ENCODE measurements around the gene PDILT. TPM values are rescaled to one million over a fixed set of nuclear protein-coding genes. Genes with fewer than 3 reads are reported as not detected.
"Not testable (repeated sequence)": the region's sequence is repeated elsewhere in the genome, so short reads cannot be mapped to it uniquely, and the experiment has no call there.

The PDILT gene
- total and polyA plus RNA-seq, 12 donors, result not detected

- no peak for TF ChIP-seq POLR2A (IDR thresholded peaks at IDR 0.05)
- no peak for TF ChIP-seq CTCF (IDR thresholded peaks at IDR 0.05)
- no peaks in the 10 kb centered on the region for H3K4me1 ChIP-seq (replicated peaks in 1 of 2)
- no peak for DNase-seq
- 72 to 80% (median 75%) methylated on average over 5 to 9 of the region's 9 CpGs for WGBS, 4 donors
- intact Hi-C loops (cut with DNase I), result no loop called here
- no peak overlapping the region for H3K4me3 ChIP-seq
- no peaks in the 10 kb centered on the region for H3K36me3 ChIP-seq (replicated peaks in 1 of 2)
- peaks cover 5% of the 10 kb centered on the region for H3K27me3 ChIP-seq
- H3K27ac ChIP-seq, result no peak overlapping the region
- no peaks in the 10 kb centered on the region for H3K9me3 ChIP-seq (replicated peaks in 1 of 3)
Measured at GRCh38 chr16:20323591-20324117, 80.9 kb downstream of the PDILT start.

GRCh38 chr16:20322696-20323095 is 81.8 kb downstream of the PDILT start:
- no peak overlapping the region for H3K27ac ChIP-seq
- H3K27me3 ChIP-seq, result peaks cover 5% of the 10 kb centered on the region
- 63 to 86% (median 82%) methylated on average over 4 of the region's 4 CpGs for WGBS, 4 donors
- H3K4me1 ChIP-seq (replicated peaks in 1 of 2), result no peaks in the 10 kb centered on the region
- no peak for DNase-seq
- H3K9me3 ChIP-seq (replicated peaks in 1 of 3), result no peaks in the 10 kb centered on the region
- H3K36me3 ChIP-seq (replicated peaks in 1 of 2), result no peaks in the 10 kb centered on the region
- intact Hi-C loops (cut with DNase I), result no loop called here
- no peak overlapping the region for H3K4me3 ChIP-seq
- no peak for TF ChIP-seq POLR2A (IDR thresholded peaks at IDR 0.05)

GRCh38 chr16:20321671-20322070 is 82.9 kb downstream of the PDILT start:
- Histone ChIP-seq H3K27ac (no peak overlapping the region), H3K9me3 (replicated peaks in 1 of 3) (no peaks in the 10 kb centered on the region), H3K27me3 (peaks cover 5% of the 10 kb centered on the region), H3K4me3 (no peak overlapping the region), H3K4me1 (replicated peaks in 1 of 2) (no peaks in the 10 kb centered on the region), H3K36me3 (replicated peaks in 1 of 2) (no peaks in the 10 kb centered on the region)
- no peak for DNase-seq
- intact Hi-C loops (cut with DNase I), result no loop called here
- WGBS, 4 donors, result 67 to 92% (median 81%) methylated on average over 1 of the region's 1 CpG
- TF ChIP-seq POLR2A (IDR thresholded peaks at IDR 0.05) (no peak), CTCF (IDR thresholded peaks at IDR 0.05) (no peak)

GRCh38 chr16:20321051-20321450 is 83.5 kb downstream of the PDILT start:
- H3K27me3 ChIP-seq; intact Hi-C loops (cut with DNase I); H3K27ac ChIP-seq; H3K9me3 ChIP-seq (replicated peaks in 1 of 3); H3K4me1 ChIP-seq (replicated peaks in 1 of 2); H3K4me3 ChIP-seq; DNase-seq; H3K36me3 ChIP-seq (replicated peaks in 1 of 2): not testable (repeated sequence)
- 88 to 100% (median 91%) methylated on average over 2 of the region's 2 CpGs for WGBS, 4 donors

GRCh38 chr16:20320592-20320991 is 83.9 kb downstream of the PDILT start:
- no peak for TF ChIP-seq CTCF (IDR thresholded peaks at IDR 0.05)
- TF ChIP-seq POLR2A (IDR thresholded peaks at IDR 0.05), result no peak
- Histone ChIP-seq H3K4me1 (replicated peaks in 1 of 2) (no peaks in the 10 kb centered on the region), H3K27ac (no peak overlapping the region), H3K27me3 (peaks cover 5% of the 10 kb centered on the region), H3K36me3 (replicated peaks in 1 of 2) (no peaks in the 10 kb centered on the region), H3K4me3 (no peak overlapping the region), H3K9me3 (replicated peaks in 1 of 3) (no peaks in the 10 kb centered on the region)
- no peak for DNase-seq
- intact Hi-C loops (cut with DNase I), result no loop called here

Data from adrenal gland (tissue), 12 donors.